ENCODE results near the gene TSSK6. TPM values are rescaled to one million over a fixed set of nuclear protein-coding genes. Genes with fewer than 3 reads are reported as not detected.

The TSSK6 gene
- total and polyA plus RNA-seq, 4 donors, result 0.21 to 2.3 (median 1.1) TPM

DNA sequence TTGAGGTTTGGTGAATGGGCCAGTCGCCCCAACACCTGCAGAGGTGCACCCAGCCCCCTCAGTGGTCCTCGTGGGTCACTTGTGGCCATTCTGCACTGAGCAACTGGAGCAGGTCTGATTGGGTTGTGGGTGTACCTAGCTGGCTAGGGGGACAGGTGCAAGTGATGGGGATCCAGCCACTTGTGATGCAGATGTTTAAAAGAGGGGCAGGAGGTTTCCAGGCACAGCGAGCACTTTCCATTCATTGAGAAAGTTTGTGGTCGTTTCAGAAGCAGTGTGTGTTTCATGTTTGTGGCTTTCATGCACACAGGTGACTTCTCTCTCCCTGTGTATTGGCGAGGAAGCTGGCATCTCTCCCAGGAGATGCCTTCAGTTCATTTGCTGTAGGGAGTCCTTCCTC lies 34.7 kb downstream of the TSSK6 start:
- peaks cover 0 to 4% (median 0%) of the 10 kb centered on the region in 4 donors for H3K36me3 ChIP-seq (ENCODE audit: control insufficient read depth in 4 of 4, insufficient read depth in 3 of 4, low read depth in 1 of 4, low read length in 3 of 4)
- 82% methylated on average over 5 of the region's 5 CpGs for WGBS

GRCh38 chr19:19477705-19478383 lies 37.5 kb downstream of the TSSK6 start:
- H3K9me3 ChIP-seq (ENCODE audit: control insufficient read depth in 4 of 4, low read length in 3 of 4), result no peaks in the 10 kb centered on the region
- no peaks in the 10 kb centered on the region for H3K27me3 ChIP-seq (ENCODE audit: control insufficient read depth in 4 of 4, insufficient read depth in 4 of 4, low read length in 3 of 4)
- peaks cover 4 to 8% (median 6%) of the 10 kb centered on the region in 4 donors for H3K4me1 ChIP-seq (ENCODE audit: control insufficient read depth in 4 of 4, insufficient read depth in 4 of 4, low read length in 3 of 4)
- DNase-seq (ENCODE audit: low spot score), result no peak
- peaks cover 0 to 12% (median 0%) of the 10 kb centered on the region in 4 donors for H3K36me3 ChIP-seq (ENCODE audit: control insufficient read depth in 4 of 4, insufficient read depth in 3 of 4, low read depth in 1 of 4, low read length in 3 of 4)
- H3K9ac ChIP-seq (ENCODE audit: low read depth in 1 of 2, low read length in 2 of 2), result no peak overlapping the region
- TF ChIP-seq, protein P1, sequence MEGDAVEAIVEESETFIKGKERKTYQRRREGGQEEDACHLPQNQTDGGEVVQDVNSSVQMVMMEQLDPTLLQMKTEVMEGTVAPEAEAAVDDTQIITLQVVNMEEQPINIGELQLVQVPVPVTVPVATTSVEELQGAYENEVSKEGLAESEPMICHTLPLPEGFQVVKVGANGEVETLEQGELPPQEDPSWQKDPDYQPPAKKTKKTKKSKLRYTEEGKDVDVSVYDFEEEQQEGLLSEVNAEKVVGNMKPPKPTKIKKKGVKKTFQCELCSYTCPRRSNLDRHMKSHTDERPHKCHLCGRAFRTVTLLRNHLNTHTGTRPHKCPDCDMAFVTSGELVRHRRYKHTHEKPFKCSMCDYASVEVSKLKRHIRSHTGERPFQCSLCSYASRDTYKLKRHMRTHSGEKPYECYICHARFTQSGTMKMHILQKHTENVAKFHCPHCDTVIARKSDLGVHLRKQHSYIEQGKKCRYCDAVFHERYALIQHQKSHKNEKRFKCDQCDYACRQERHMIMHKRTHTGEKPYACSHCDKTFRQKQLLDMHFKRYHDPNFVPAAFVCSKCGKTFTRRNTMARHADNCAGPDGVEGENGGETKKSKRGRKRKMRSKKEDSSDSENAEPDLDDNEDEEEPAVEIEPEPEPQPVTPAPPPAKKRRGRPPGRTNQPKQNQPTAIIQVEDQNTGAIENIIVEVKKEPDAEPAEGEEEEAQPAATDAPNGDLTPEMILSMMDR (IDR thresholded peaks at IDR 0.05; ENCODE audit: low read depth, low read length, missing input control), result no peak
- TF ChIP-seq FOXA1 (IDR thresholded peaks at IDR 0.05) (no peak), YY1 (IDR thresholded peaks at IDR 0.05) (peak; percentile 37), NR2F2 (IDR thresholded peaks at IDR 0.05) (no peak), RAD21 (IDR thresholded peaks at IDR 0.05) (no peak), REST (IDR thresholded peaks at IDR 0.05) (no peak)
- no peak overlapping the region for H3K27ac ChIP-seq (ENCODE audit: low read depth in 1 of 2, low read length in 2 of 2)
- no peak overlapping the region for H3K4me3 ChIP-seq (ENCODE audit: low read depth in 1 of 3, low read length in 3 of 3)
- WGBS, result 72% methylated on average over 10 of the region's 10 CpGs

More for the DNA sequence above, 34.7 kb downstream of the TSSK6 start:
- H3K27ac ChIP-seq (ENCODE audit: low read depth in 1 of 2, low read length in 2 of 2), result no peak overlapping the region
- H3K27me3 ChIP-seq (ENCODE audit: control insufficient read depth in 4 of 4, insufficient read depth in 4 of 4, low read length in 3 of 4), result no peaks in the 10 kb centered on the region
- H3K9me3 ChIP-seq (ENCODE audit: control insufficient read depth in 4 of 4, low read length in 3 of 4), result no peaks in the 10 kb centered on the region
- TF ChIP-seq GABPA (IDR thresholded peaks at IDR 0.05 in 1 of 2, conservative IDR thresholded peaks at IDR 0.05 in 1 of 2) (no peak), RXRA (IDR thresholded peaks at IDR 0.05) (no peak), NR2F2 (IDR thresholded peaks at IDR 0.05) (no peak), REST (IDR thresholded peaks at IDR 0.05) (no peak), FOXA1 (IDR thresholded peaks at IDR 0.05) (no peak), YY1 (IDR thresholded peaks at IDR 0.05) (no peak), HNF4G (IDR thresholded peaks at IDR 0.05) (no peak), TAF1 (conservative IDR thresholded peaks at IDR 0.05) (no peak)
- TF ChIP-seq, protein P1 (IDR thresholded peaks at IDR 0.05; ENCODE audit: low read depth, low read length, missing input control), result no peak
- TF ChIP-seq, protein P2, sequence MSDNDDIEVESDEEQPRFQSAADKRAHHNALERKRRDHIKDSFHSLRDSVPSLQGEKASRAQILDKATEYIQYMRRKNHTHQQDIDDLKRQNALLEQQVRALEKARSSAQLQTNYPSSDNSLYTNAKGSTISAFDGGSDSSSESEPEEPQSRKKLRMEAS (IDR thresholded peaks at IDR 0.05), result no peak
- no peak overlapping the region for H3K4me3 ChIP-seq (ENCODE audit: low read depth in 1 of 3, low read length in 3 of 3)
- peaks cover 4 to 8% (median 6%) of the 10 kb centered on the region in 4 donors for H3K4me1 ChIP-seq (ENCODE audit: control insufficient read depth in 4 of 4, insufficient read depth in 4 of 4, low read length in 3 of 4)
- no peak for DNase-seq (ENCODE audit: low spot score)
- no peak overlapping the region for H3K9ac ChIP-seq (ENCODE audit: low read depth in 1 of 2, low read length in 2 of 2)

All from liver (tissue), 9 donors.